Erythroblast (primary cell): ENCODE data around the gene GPR119.

Experiments used
- GATA1 ChIP-seq: IDR thresholded peaks from 2 replicates; pipeline ENCODE4 v1.6.1; 2011; ENCODE audit warnings: low read depth, mild to moderate bottlenecking, control low read depth, low read length, moderate library complexity
- POLR2A ChIP-seq: IDR thresholded peaks from 2 replicates; pipeline ENCODE4 v1.6.1; 2011; ENCODE audit warnings: mild to moderate bottlenecking, low read length

DNA sequence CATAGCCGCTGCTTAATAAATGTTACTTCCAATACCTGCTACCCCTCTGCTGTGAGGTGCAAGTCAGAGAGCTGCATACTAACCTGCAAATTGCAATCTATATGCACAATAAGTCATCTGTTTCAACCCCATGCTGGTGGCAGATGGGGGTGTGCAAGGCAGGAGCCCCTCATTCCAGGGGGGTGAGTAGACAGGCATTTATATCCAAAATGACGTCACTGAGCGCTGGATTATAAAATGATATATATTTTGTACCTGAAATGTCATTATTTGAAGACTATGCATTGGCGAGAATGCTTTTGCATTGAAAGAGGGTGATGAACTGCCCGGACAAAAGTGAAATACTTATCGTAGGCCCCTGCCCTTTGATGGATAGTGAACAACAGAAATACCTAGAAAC lies 41.1 kb upstream of the GPR119 start:
- TF ChIP-seq POLR2A (no peak), GATA1 (no peak)
